Measurements from ENCODE around the gene TSPAN33.

Gene TSPAN33, protein sequence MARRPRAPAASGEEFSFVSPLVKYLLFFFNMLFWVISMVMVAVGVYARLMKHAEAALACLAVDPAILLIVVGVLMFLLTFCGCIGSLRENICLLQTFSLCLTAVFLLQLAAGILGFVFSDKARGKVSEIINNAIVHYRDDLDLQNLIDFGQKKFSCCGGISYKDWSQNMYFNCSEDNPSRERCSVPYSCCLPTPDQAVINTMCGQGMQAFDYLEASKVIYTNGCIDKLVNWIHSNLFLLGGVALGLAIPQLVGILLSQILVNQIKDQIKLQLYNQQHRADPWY

DNA sequence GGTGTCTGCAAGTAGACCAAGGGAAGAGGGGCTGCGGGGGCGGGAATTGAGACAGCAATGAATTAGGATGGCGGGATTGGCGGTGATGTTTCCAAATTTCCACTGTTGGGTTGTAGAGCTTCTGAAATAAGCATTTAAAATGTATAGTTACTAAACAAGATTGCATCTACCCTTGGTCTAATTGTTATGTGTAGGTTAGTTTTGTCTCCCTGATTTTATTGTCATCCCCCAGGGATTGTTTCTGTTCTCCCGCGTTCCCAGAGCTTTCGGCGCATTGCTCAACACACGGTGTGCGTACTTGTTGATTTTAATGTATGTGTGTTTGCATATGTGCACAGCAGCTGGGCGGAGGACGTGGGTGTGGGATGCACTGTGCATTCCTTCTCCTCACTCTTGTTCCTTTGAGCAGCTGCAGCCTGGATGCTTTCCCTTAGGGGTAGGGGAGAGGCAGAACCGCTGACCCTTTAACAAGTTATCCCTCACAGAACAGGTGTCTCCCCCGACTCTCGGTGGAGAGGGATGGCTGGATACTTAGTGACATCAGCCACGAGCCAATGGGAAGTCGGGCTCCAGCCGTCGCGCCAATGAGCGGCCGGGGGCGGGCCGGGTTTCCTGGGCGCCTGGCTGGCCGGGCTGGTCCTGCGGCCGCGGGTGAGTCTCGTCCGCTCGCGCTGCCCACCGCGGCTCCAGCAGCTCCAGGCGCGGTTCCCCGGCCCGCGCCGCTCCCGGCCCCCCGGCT is at the start of gene TSPAN33:
TSPAN33 (plus strand) TSS at position 613 of the 739 bp plus-strand sequence. CDS start 274 bp downstream, outside the sequence.
- TF ChIP-seq, protein P1, sequence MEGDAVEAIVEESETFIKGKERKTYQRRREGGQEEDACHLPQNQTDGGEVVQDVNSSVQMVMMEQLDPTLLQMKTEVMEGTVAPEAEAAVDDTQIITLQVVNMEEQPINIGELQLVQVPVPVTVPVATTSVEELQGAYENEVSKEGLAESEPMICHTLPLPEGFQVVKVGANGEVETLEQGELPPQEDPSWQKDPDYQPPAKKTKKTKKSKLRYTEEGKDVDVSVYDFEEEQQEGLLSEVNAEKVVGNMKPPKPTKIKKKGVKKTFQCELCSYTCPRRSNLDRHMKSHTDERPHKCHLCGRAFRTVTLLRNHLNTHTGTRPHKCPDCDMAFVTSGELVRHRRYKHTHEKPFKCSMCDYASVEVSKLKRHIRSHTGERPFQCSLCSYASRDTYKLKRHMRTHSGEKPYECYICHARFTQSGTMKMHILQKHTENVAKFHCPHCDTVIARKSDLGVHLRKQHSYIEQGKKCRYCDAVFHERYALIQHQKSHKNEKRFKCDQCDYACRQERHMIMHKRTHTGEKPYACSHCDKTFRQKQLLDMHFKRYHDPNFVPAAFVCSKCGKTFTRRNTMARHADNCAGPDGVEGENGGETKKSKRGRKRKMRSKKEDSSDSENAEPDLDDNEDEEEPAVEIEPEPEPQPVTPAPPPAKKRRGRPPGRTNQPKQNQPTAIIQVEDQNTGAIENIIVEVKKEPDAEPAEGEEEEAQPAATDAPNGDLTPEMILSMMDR (IDR thresholded peaks at IDR 0.05) = no peak

DNA sequence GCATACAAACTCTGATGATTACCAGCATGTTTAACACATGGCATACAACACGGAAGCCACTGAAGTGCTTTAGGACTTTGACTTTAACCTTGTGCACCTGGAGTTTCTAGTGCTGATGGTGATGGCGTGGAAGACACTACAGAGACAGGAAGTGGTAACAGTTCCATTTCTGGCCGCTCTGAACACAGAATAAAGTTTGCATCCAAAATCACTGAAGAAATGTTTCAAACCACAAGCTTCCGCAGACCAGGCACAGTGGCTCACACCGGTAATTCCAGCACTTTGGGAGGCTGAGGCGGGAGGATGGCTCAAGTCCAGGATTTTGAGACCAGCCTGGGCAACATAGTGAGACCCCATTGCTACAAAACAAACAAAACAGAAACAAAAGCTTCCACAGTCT is 49.2 kb upstream of the TSPAN33 start:
- TF ChIP-seq, protein P1 (IDR thresholded peaks at IDR 0.05) = no peak

DNA sequence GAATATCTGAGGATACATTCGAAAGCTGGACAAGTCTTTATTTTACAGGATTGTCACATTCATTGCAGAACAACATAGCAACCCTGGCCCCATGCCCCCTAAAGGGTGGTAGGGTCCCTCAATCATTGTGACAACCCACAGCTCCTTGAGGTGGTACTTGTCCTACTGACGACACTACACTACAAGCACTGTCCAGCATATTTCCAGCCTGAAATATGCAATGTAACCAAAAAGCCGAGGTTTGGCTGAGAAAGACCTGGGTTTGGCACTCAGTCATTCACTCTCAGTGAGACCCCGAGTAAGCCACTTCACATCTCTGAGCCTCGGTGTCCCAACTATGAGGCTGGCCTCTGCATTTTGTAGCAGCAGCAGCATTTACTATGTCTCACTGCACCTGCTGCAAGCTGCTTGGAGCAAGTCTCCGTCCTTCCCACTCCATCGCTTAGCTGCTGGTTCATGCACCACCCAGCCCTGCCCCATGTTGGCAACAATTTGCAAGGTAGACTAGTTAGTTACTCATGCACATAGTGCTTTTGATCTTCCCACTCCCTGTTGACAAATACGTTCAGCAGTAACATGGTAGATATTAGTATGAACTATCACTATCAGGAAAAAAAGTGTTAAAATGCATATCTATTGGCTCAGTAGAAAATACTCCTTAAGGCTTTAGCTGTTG is 46.0 kb upstream of the TSPAN33 start:
- TF ChIP-seq, protein P1 (IDR thresholded peaks at IDR 0.05) = no peak

DNA sequence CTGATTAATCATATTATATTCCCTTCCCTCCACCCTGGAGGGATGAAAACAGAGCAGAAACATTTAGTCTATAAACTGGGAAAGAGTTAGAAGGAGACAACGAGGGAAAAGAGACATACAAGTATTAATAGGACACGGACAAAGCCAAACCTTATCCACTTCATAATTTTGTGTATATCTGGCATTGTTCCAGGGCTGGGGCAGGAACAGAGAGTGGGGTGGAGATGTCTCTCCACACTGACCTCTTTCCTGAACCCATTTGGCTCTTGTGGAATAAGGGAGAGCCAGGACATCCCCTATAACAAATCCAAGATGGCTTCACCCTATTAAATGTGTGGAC is 43.7 kb upstream of the TSPAN33 start:
- TF ChIP-seq, protein P1 (IDR thresholded peaks at IDR 0.05) = no peak

DNA sequence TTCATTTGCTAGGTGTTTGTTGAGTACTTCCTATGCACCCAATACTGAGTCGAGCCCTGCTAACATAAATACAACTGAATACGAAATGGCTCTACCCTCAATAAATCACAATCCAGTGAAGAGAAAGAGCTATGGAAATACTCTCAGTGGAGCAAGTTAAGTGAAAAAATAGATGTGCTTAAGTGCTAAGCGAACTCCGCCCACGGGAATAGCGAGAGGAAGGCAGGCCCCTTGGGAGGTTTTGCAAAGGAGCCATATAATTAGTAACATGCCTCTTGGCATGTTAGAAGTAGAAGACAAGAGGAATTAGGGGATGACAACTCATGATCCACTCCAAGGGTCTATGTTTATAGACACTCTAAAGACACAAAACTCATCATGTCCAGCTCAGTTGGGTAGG is 42.8 kb upstream of the TSPAN33 start:
- TF ChIP-seq, protein P1 (IDR thresholded peaks at IDR 0.05) = no peak

DNA sequence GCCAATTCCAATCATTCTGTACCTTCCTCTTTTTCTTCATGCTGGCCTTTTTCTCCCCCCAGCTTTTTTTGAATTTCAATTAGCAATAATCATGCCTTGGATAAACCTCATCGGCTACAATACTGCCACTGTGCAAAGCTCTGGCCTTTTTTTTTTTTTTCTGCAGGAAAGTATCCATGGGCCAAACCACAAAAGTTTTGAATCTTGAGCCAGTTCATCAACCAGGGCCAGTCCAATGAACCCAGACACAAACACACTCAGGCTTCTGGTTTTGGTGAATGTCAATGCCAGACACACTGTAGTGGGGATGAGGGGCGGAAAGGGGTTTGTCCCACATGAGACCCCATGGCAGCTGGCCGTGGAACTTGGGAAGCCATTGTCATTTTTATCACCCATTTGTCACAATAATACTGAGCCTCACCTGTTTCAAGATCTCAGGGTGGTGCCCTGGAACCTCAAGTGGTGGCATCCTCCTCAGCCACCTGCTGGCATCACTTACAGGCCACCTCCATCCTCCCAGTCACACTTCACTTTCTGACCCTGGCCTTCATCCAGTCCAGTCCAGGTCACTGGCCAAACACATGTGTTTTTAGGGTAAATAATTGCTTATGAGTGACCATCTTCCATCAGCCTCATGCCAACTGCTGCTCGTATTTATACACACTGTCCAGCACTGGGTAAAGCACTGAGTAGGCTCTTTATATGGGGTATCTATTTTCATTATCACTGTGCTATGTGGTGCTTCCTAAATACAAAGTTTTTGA is 40.8 kb upstream of the TSPAN33 start:
- TF ChIP-seq, protein P1 (IDR thresholded peaks at IDR 0.05) = no peak

DNA sequence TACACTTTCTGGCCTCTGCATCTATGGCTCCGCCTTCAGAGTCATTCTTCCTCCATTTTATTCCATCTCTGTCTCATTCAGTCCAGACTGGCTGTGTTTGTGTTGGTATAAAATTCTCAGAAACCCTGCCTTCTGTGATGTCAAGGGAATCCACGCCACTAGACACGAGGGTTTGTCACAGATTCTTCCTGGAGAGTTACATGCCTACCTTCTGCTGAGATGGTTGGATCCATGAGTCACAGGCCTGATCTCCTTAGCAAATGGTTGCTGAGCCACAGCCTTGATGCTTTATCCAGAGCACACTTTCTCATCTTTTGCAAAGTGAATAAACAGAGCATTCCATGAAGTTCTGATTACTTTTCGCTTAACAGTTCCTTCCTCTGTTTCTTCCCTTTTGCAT is 35.9 kb upstream of the TSPAN33 start:
- TF ChIP-seq, protein P1 (IDR thresholded peaks at IDR 0.05) = no peak
